Hepatocyte (in vitro differentiated cells): Measurements from ENCODE around the gene ACVR1. TPM values are rescaled to one million over a fixed set of nuclear protein-coding genes. Genes with fewer than 3 reads are reported as not detected.

Experiments
- DNase-seq: peaks from one replicate; pipeline ENCODE4 v3.0.0-alpha.2; 2016; ENCODE audit warnings: low spot score
- H2AFZ ChIP-seq: fragments of 200-600 bp; sonication (generic); 2 replicates; pipeline ENCODE4 v1.6.0; 2016; ENCODE audit warnings: antibody characterized with exemption, mild to moderate bottlenecking
- H3K27ac ChIP-seq: fragments of 200-600 bp; sonication (generic); 2 replicates; pipeline ENCODE4 v1.5.1; 2016; ENCODE audit warnings: mild to moderate bottlenecking
- H3K27me3 ChIP-seq: fragments of 200-600 bp; sonication (generic); 2 replicates; pipeline ENCODE4 v1.6.1; 2016
- H3K36me3 ChIP-seq: fragments of 200-600 bp; sonication (generic); replicated peaks from 2 replicates; pipeline ENCODE4 v1.5.1; 2016; ENCODE audit warnings: low read depth; ENCODE audit not compliant: insufficient read depth
- H3K4me1 ChIP-seq: fragments of 200-600 bp; sonication (generic); 2 replicates; pipeline ENCODE4 v1.5.1; 2016; ENCODE audit warnings: mild to moderate bottlenecking, moderate library complexity; ENCODE audit not compliant: insufficient read depth
- H3K4me2 ChIP-seq: fragments of 200-600 bp; sonication (generic); 2 replicates; pipeline ENCODE4 v1.6.0; 2016
- H3K4me3 ChIP-seq: fragments of 200-600 bp; sonication (generic); 2 replicates; pipeline ENCODE4 v1.5.1; 2016; ENCODE audit warnings: mild to moderate bottlenecking
- H3K79me2 ChIP-seq: fragments of 200-600 bp; sonication (generic); 2 replicates; pipeline ENCODE4 v1.6.0; 2017; ENCODE audit warnings: mild to moderate bottlenecking
- H3K9me2 ChIP-seq: fragments of 200-600 bp; sonication (generic); replicated peaks from 2 replicates; pipeline ENCODE4 v1.6.0; 2017; ENCODE audit warnings: mild to moderate bottlenecking; ENCODE audit not compliant: insufficient read depth
- H3K9me3 ChIP-seq: fragments of 200-600 bp; sonication (generic); 2 replicates; pipeline ENCODE4 v1.5.1; 2016; ENCODE audit warnings: low read depth, mild to moderate bottlenecking
- H4K20me1 ChIP-seq: fragments of 200-600 bp; sonication (generic); 2 replicates; pipeline ENCODE4 v1.6.0; 2016; ENCODE audit warnings: mild to moderate bottlenecking; ENCODE audit not compliant: insufficient read depth, poor library complexity, severe bottlenecking
- EZH2 ChIP-seq: fragments of 200-600 bp; sonication (generic); IDR thresholded peaks from 2 replicates; pipeline ENCODE4 v1.6.1; 2016; ENCODE audit warnings: antibody characterized with exemption, mild to moderate bottlenecking, borderline replicate concordance
- EZH2phosphoT487 ChIP-seq: fragments of 200-600 bp; sonication (generic); IDR thresholded peaks from one replicate; pipeline ENCODE4 v1.6.1; 2018; ENCODE audit warnings: antibody characterized with exemption, mild to moderate bottlenecking, low read depth, moderate library complexity; ENCODE audit not compliant: unreplicated experiment, severe bottlenecking
- WGBS: methylation state at CpG from one replicate; pipeline ENCODE4 v1.1.6; 2016; ENCODE audit warnings: low lambda C conversion rate; ENCODE audit errors: missing lambda C conversion rate; 5-methylcytosine and 5-hydroxymethylcytosine counted together
- polyA plus RNA-seq: library from polyadenylated mRNA; unstranded; fragments of >200 nt; fragmentation: Nextera tagmentation; extraction: Ambion mirVana; gene quantifications from 2 replicates; pipeline ENCODE4 v1.2.1, GENCODE V29; 2016
- total RNA-seq: library from RNA; depleted of rRNA; stranded (reverse); fragments of >200 nt; gene quantifications from 2 replicates; pipeline ENCODE4 v1.2.3, GENCODE V29; 2014
- TF ChIP-seq, protein P1 (sequence below): fragments of 200-600 bp; sonication (generic); IDR thresholded peaks from 2 replicates; pipeline ENCODE4 v1.5.1; 2016; ENCODE audit warnings: antibody characterized with exemption, mild to moderate bottlenecking; ENCODE audit not compliant: poor library complexity

Gene ACVR1
- total and polyA plus RNA-seq, 2 experiments from 2014 or later: 19.6 to 20.1 TPM

DNA sequence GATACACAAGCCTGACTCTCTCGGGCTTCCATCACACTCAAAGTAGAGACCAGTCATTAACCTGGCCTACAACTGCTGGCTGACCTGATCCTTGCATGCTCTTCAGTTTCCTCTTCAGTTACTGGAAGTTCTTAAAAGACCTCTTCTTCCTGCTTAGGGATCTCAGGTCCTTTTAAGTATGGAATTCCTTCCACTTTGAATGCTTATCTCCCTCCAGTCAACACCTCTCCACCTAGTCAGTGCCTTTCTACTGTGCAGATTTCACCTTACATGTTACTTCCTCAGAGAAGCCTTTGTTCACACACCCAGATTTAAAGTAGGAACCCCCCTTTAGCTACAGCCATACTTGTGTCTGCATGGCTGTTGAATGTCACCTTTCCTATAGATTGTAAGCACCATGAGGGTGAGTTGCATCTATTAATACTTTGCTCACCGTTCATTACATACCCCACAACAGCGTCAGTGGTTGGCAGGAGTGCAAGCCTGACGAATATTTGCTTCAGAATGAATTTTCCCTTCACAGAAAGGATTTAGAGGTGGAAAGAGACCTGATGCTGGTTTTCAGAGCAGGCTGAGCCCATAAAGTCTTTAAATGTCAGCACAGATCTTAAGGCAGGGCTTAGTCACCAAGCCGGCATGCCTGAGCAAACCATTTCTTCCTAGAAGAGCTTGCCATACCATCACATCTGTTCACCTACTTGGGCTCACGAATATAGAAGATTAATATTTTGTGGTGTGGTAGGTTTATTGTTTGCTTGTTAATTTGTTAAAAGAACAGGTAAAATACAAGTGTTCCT is 90.1 kb downstream of the ACVR1 start:
- peaks cover 4% of the 10 kb centered on the region for H3K79me2 ChIP-seq
- DNase-seq: no peak
- H3K9me3 ChIP-seq: no peaks in the 10 kb centered on the region
- no peaks in the 10 kb centered on the region for H3K9me2 ChIP-seq
- 82% methylated on average over 6 of the region's 6 CpGs for WGBS
- H3K27me3 ChIP-seq: no peaks in the 10 kb centered on the region
- no peak overlapping the region for H2AFZ ChIP-seq
- no peaks in the 10 kb centered on the region for H4K20me1 ChIP-seq
- no peak overlapping the region for H3K4me3 ChIP-seq
- H3K4me2 ChIP-seq: no peak overlapping the region
- TF ChIP-seq, protein P1, sequence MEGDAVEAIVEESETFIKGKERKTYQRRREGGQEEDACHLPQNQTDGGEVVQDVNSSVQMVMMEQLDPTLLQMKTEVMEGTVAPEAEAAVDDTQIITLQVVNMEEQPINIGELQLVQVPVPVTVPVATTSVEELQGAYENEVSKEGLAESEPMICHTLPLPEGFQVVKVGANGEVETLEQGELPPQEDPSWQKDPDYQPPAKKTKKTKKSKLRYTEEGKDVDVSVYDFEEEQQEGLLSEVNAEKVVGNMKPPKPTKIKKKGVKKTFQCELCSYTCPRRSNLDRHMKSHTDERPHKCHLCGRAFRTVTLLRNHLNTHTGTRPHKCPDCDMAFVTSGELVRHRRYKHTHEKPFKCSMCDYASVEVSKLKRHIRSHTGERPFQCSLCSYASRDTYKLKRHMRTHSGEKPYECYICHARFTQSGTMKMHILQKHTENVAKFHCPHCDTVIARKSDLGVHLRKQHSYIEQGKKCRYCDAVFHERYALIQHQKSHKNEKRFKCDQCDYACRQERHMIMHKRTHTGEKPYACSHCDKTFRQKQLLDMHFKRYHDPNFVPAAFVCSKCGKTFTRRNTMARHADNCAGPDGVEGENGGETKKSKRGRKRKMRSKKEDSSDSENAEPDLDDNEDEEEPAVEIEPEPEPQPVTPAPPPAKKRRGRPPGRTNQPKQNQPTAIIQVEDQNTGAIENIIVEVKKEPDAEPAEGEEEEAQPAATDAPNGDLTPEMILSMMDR: no peak
- TF ChIP-seq EZH2: no peak
- TF ChIP-seq EZH2phosphoT487: no peak
- H3K4me1 ChIP-seq: peaks cover 38% of the 10 kb centered on the region
- H3K36me3 ChIP-seq: no peaks in the 10 kb centered on the region
- H3K27ac ChIP-seq: no peak overlapping the region

DNA sequence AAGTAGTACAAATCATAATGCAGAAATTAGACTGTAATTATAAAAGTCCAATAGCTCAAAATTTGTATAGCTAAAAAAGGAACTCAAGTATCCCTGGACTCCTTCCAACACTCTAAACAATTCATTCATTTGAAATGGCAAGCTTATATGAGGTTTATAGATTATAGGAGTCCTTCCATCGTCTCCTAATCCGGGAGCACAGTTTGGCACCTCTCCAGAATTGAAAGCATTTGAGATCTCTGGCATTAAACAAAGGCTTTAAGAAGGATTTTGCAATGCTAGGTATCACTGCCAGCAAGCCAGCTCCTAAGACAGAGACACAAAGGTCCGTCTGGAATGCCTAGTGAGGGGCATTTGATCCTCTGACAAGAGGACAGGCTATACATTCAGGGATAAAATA is 90.9 kb downstream of the ACVR1 start:
- Histone ChIP-seq H3K4me2 (no peak overlapping the region), H4K20me1 (no peaks in the 10 kb centered on the region)

DNA sequence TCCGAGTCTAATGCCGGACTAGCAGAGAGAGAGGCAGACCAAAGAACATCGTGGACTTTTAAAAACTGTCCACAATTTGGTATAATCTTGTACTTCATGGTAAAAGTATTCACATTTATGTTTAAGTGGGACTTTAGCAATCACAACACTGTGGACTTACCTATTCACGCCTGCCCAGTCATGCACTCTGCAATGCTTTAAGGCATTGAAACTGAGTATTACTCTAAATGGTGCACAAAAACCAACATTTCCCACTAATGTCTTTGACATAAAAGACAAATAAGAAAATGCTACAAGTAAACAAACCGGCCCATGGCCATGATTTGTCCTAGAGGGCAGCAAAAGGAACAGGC is 91.3 kb downstream of the ACVR1 start:
- H3K36me3 ChIP-seq: no peaks in the 10 kb centered on the region
- H3K4me1 ChIP-seq: peaks cover 38% of the 10 kb centered on the region
- 85% methylated on average over 5 of the region's 5 CpGs for WGBS
- H3K4me3 ChIP-seq: no peak overlapping the region
- peaks cover 4% of the 10 kb centered on the region for H3K79me2 ChIP-seq
- no peaks in the 10 kb centered on the region for H3K9me2 ChIP-seq
- H3K27me3 ChIP-seq: no peaks in the 10 kb centered on the region
- no peak overlapping the region for H2AFZ ChIP-seq
- TF ChIP-seq, protein P1: no peak
- TF ChIP-seq EZH2phosphoT487 (no peak), EZH2 (no peak)
- no peaks in the 10 kb centered on the region for H3K9me3 ChIP-seq
- H3K4me2 ChIP-seq: no peak overlapping the region
- DNase-seq: no peak
- no peaks in the 10 kb centered on the region for H4K20me1 ChIP-seq
- peak overlapping the region; percentile 48 for H3K27ac ChIP-seq

More for the DNA sequence above, 90.9 kb downstream of the ACVR1 start:
- Histone ChIP-seq H3K9me3 (no peaks in the 10 kb centered on the region), H3K36me3 (no peaks in the 10 kb centered on the region), H3K9me2 (no peaks in the 10 kb centered on the region), H3K4me1 (peaks cover 38% of the 10 kb centered on the region), H3K27me3 (no peaks in the 10 kb centered on the region), H3K27ac (no peak overlapping the region), H3K4me3 (no peak overlapping the region), H3K79me2 (peaks cover 4% of the 10 kb centered on the region), H2AFZ (no peak overlapping the region)
- TF ChIP-seq, protein P1: no peak
- TF ChIP-seq EZH2 (no peak), EZH2phosphoT487 (no peak)
- WGBS: 44% methylated on average over 3 of the region's 3 CpGs
- DNase-seq: no peak
